ENCODE results near the gene UBFD1.

UBFD1 gene

GRCh38 chr16:23564575-23565363, 7.2 kb downstream of the UBFD1 start:
- TF ChIP-seq USF1 (IDR thresholded peaks at IDR 0.05) (no peak), FOXM1 (IDR thresholded peaks at IDR 0.05; ENCODE audit: borderline replicate concordance, low read depth) (no peak), NFIC (IDR thresholded peaks at IDR 0.05) (no peak), EP300 (IDR thresholded peaks at IDR 0.05; ENCODE audit: borderline replicate concordance) (no peak), ZBTB7A (IDR thresholded peaks at IDR 0.05; ENCODE audit: low read depth) (no peak), YY1 (IDR thresholded peaks at IDR 0.05; ENCODE audit: low read depth) (no peak), TEAD4 (IDR thresholded peaks at IDR 0.05) (no peak), REST (IDR thresholded peaks at IDR 0.05; ENCODE audit: low read depth) (no peak), TAF1 (IDR thresholded peaks at IDR 0.05; ENCODE audit: low read depth) (no peak), EGR1 (IDR thresholded peaks at IDR 0.05) (no peak), RAD21 (IDR thresholded peaks at IDR 0.05; ENCODE audit: low read depth) (no peak), MAX (IDR thresholded peaks at IDR 0.05) (no peak), TCF12 (IDR thresholded peaks at IDR 0.05; ENCODE audit: low read depth) (no peak), CEBPB (IDR thresholded peaks at IDR 0.05) (no peak), CREB1 (IDR thresholded peaks at IDR 0.05; ENCODE audit: low read depth) (no peak)

- TF ChIP-seq NFIC (IDR thresholded peaks at IDR 0.05) (no peak), CREB1 (IDR thresholded peaks at IDR 0.05; ENCODE audit: low read depth) (no peak), REST (IDR thresholded peaks at IDR 0.05; ENCODE audit: low read depth) (no peak), TCF12 (IDR thresholded peaks at IDR 0.05; ENCODE audit: low read depth) (no peak), TEAD4 (IDR thresholded peaks at IDR 0.05) (no peak), TAF1 (IDR thresholded peaks at IDR 0.05; ENCODE audit: low read depth) (no peak), EGR1 (IDR thresholded peaks at IDR 0.05) (no peak), USF1 (IDR thresholded peaks at IDR 0.05) (no peak), ZBTB7A (IDR thresholded peaks at IDR 0.05; ENCODE audit: low read depth) (no peak), FOXM1 (IDR thresholded peaks at IDR 0.05; ENCODE audit: borderline replicate concordance, low read depth) (no peak), MAX (IDR thresholded peaks at IDR 0.05) (no peak), YY1 (IDR thresholded peaks at IDR 0.05; ENCODE audit: low read depth) (no peak), EP300 (IDR thresholded peaks at IDR 0.05; ENCODE audit: borderline replicate concordance) (no peak), CEBPB (IDR thresholded peaks at IDR 0.05) (no peak)
Measured at GRCh38 chr16:23566724-23567123, 9.2 kb downstream of the UBFD1 start.

GRCh38 chr16:23567602-23568001, 10.1 kb downstream of the UBFD1 start:
- TF ChIP-seq TAF1 (IDR thresholded peaks at IDR 0.05; ENCODE audit: low read depth) (no peak), TEAD4 (IDR thresholded peaks at IDR 0.05) (no peak), YY1 (IDR thresholded peaks at IDR 0.05; ENCODE audit: low read depth) (no peak), CEBPB (IDR thresholded peaks at IDR 0.05) (no peak), TCF12 (IDR thresholded peaks at IDR 0.05; ENCODE audit: low read depth) (no peak), CREB1 (IDR thresholded peaks at IDR 0.05; ENCODE audit: low read depth) (no peak), EP300 (IDR thresholded peaks at IDR 0.05; ENCODE audit: borderline replicate concordance) (no peak), USF1 (IDR thresholded peaks at IDR 0.05) (no peak), FOXM1 (IDR thresholded peaks at IDR 0.05; ENCODE audit: borderline replicate concordance, low read depth) (no peak), MAX (IDR thresholded peaks at IDR 0.05) (no peak), NFIC (IDR thresholded peaks at IDR 0.05) (no peak), EGR1 (IDR thresholded peaks at IDR 0.05) (no peak), RAD21 (IDR thresholded peaks at IDR 0.05; ENCODE audit: low read depth) (no peak), ZBTB7A (IDR thresholded peaks at IDR 0.05; ENCODE audit: low read depth) (no peak), REST (IDR thresholded peaks at IDR 0.05; ENCODE audit: low read depth) (no peak)

Data from Ishikawa (cell line).